Measurements from ENCODE around the gene RAF1. TPM values are rescaled to one million over a fixed set of nuclear protein-coding genes. Genes with fewer than 3 reads are reported as not detected.

RAF1 gene
- total RNA-seq, 4 donors from 2014 or later, result 74.5 to 123 (median 110) TPM

DNA sequence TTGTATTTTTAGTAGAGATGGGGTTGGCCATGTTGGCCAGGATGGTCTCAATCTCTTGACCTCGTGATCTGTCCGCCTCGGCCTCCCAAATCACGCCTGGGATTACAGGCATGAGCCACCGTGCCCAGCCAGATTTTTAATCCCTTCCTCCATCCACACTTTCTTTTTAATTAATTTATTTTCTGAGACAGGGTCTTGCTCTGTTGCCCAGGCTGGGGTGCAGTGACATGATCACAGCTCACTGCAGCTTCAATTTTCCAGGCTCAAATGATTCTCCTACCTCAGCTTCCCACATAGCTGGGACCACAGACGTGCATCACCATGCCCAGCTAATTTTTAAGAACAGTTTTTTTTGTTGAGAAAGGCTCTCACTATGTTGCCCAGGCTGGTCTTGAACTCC lies 43.6 kb downstream of the RAF1 start:
- no peak overlapping the region for H3K4me3 ChIP-seq
- H3K27ac ChIP-seq, result no peak overlapping the region
- no peaks in the 10 kb centered on the region for H3K27me3 ChIP-seq
- no peaks in the 10 kb centered on the region for H3K9me3 ChIP-seq
- TF ChIP-seq, protein P1, sequence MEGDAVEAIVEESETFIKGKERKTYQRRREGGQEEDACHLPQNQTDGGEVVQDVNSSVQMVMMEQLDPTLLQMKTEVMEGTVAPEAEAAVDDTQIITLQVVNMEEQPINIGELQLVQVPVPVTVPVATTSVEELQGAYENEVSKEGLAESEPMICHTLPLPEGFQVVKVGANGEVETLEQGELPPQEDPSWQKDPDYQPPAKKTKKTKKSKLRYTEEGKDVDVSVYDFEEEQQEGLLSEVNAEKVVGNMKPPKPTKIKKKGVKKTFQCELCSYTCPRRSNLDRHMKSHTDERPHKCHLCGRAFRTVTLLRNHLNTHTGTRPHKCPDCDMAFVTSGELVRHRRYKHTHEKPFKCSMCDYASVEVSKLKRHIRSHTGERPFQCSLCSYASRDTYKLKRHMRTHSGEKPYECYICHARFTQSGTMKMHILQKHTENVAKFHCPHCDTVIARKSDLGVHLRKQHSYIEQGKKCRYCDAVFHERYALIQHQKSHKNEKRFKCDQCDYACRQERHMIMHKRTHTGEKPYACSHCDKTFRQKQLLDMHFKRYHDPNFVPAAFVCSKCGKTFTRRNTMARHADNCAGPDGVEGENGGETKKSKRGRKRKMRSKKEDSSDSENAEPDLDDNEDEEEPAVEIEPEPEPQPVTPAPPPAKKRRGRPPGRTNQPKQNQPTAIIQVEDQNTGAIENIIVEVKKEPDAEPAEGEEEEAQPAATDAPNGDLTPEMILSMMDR (IDR thresholded peaks at IDR 0.05), result no peak
- no peak for TF ChIP-seq POLR2A (IDR thresholded peaks at IDR 0.05)
- no peaks in the 10 kb centered on the region for H3K36me3 ChIP-seq
- intact Hi-C loops (cut with DNase I; ENCODE audit: low total_unique reads), result no loop called here
- no peak for DNase-seq
- H3K4me1 ChIP-seq, result no peaks in the 10 kb centered on the region

DNA sequence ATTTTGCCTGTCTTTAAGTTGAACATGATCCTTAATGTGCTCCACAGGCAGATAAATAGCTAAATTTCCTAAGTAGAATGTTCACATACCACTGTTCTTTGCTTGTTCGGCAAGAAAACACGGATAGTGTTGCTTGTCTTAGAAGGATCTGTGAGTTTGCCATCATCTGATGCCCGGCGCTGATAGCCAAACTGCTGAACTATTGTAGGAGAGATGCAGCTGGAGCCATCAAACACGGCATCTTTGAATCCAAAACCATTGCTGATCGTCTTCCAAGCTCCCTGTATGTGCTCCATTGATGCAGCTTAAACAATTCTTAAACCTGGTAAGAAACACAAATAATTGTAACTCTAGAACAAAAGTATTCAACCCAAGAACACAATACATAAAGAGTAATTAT lies 45.5 kb downstream of the RAF1 start:
- no peaks in the 10 kb centered on the region for H3K36me3 ChIP-seq
- no peak for DNase-seq
- no peak overlapping the region for H3K27ac ChIP-seq
- no peaks in the 10 kb centered on the region for H3K9me3 ChIP-seq
- TF ChIP-seq, protein P1 (IDR thresholded peaks at IDR 0.05), result no peak
- no peaks in the 10 kb centered on the region for H3K4me1 ChIP-seq
- no peak overlapping the region for H3K4me3 ChIP-seq
- intact Hi-C loops (cut with DNase I; ENCODE audit: low total_unique reads), result no loop called here
- H3K27me3 ChIP-seq, result no peaks in the 10 kb centered on the region

DNA sequence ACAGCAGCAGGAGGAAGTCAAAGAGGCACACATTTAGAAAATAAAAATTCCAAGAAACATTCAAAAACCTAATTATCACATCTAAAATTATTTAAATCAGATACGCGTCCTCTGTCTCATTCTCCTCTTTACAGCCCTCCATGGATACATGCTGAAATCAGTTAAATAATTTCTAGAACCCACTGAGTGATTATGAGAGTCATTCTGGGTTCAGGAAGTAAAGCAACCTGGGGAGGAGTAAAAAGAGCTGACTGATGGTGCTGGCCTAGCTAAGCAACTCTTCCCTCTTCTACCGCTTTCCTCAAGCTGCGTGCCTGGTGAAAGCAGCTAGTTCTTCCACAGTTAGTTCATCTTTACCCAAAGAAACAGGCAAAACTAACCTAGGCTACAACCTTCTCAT lies 48.7 kb downstream of the RAF1 start:
- H3K4me3 ChIP-seq, result no peak overlapping the region
- H3K9me3 ChIP-seq, result no peaks in the 10 kb centered on the region
- H3K4me1 ChIP-seq, result no peaks in the 10 kb centered on the region
- H3K27me3 ChIP-seq, result no peaks in the 10 kb centered on the region
- H3K36me3 ChIP-seq, result no peaks in the 10 kb centered on the region
- no peak overlapping the region for H3K27ac ChIP-seq
- TF ChIP-seq, protein P1 (IDR thresholded peaks at IDR 0.05), result no peak
- TF ChIP-seq POLR2A (IDR thresholded peaks at IDR 0.05), result no peak
- intact Hi-C loops (cut with DNase I; ENCODE audit: low total_unique reads), result no loop called here
- DNase-seq, result no peak

DNA sequence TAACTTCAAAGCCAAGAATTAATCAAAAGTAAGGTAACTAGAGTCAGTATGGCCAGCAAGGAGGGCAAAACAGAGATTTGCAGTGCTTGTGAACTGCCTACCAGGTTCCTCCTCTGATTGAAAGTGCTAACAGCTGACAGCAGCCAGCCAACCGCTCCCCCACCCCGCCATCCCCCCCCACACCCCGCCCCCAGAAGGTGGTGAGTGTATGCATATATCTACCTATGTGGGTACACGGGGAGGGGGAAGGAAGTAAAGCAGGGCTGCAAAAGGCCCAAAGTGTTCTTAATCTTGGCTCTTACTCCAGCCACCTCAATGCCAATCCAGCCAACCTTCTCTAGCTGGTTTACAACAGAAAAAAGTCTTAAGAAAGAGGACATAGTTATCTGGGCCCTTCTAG lies 50.7 kb downstream of the RAF1 start:
- intact Hi-C loops (cut with DNase I; ENCODE audit: low total_unique reads), result no loop called here
- Histone ChIP-seq H3K36me3 (no peaks in the 10 kb centered on the region), H3K4me3 (no peak overlapping the region), H3K27me3 (no peaks in the 10 kb centered on the region), H3K4me1 (no peaks in the 10 kb centered on the region), H3K9me3 (no peaks in the 10 kb centered on the region), H3K27ac (no peak overlapping the region)
- TF ChIP-seq, protein P1 (IDR thresholded peaks at IDR 0.05), result no peak
- TF ChIP-seq POLR2A (IDR thresholded peaks at IDR 0.05), result no peak
- DNase-seq, result no peak

DNA sequence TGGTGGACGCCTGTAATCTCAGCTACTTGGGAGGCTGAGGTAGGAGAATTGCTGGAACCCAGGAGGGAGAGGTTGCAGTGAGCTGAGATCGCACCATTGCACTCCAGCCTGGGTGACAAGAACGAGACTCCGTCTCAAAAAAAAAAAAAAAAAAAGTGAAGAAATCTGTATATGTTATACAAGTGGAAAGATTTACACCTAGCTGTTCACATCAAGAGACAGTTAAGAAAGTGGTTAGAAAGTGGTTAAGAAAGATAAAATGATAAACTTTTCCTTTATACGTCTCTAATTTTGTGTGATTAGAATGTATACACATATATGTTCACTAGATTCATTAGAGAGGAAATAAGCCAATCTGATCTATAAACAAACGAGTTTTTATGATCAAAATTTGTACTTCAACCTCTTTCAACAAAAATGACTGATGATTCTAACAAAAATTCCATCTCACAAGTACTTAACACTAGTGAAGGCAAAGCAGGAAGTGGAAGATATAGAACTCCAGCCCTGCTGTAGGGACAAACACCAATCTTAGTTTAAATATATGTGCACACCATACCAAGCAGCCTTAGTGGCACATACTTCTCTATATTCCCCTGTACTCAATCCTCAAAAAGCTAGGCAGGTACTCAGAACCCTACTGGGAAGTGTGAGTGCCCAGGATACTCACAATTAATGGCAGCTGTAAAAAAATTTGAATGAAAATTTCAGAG lies 51.2 kb downstream of the RAF1 start:
- intact Hi-C loops (cut with DNase I; ENCODE audit: low total_unique reads), result no loop called here
- no peak overlapping the region for H3K4me3 ChIP-seq
- no peaks in the 10 kb centered on the region for H3K27me3 ChIP-seq
- no peaks in the 10 kb centered on the region for H3K9me3 ChIP-seq
- DNase-seq, result no peak
- H3K36me3 ChIP-seq, result no peaks in the 10 kb centered on the region
- no peak for TF ChIP-seq POLR2A (IDR thresholded peaks at IDR 0.05)
- TF ChIP-seq, protein P1 (IDR thresholded peaks at IDR 0.05), result no peak
- H3K4me1 ChIP-seq, result no peaks in the 10 kb centered on the region
- no peak overlapping the region for H3K27ac ChIP-seq

All from uterus (tissue), 4 donors.